Measurements from ENCODE around the gene KNSTRN.

KNSTRN gene

DNA sequence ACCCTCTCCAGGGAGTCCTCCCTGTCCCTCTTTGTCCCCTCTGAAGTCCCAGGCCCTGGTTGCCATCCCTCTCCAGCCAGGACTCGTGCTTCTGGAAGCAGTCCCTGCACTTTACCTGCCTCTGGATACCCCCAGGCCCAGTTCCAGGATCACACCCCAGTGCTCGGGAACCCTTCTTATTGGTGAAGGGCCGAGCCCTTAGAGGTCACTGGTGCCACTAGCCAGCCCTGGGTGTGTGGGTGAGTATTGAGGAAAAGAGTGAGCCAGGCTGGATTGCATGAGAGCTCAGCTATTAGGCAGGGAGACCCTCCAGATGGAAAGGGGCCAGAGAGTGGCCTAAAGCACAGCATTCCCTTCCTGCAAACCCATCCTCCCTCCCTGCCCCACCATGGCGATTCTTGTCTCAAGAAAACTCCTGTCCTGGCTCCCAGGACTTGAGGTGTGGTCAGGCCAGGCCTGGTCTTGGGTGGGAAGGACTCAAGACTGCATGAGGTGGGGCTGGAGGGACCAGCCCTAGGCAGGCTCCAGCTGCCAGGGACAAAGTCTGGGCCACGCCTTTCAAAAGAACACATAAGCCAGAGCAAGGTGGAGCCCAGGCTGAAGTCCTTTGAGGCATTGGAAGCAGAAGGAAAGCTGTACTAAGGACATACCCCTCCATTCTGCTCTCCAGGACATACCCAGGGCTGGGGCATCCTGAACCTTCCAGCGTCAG, 36.5 kb upstream of the KNSTRN start:
- no peak for DNase-seq (ENCODE audit: low read depth in 2 of 3, low spot score in 2 of 3)

DNA sequence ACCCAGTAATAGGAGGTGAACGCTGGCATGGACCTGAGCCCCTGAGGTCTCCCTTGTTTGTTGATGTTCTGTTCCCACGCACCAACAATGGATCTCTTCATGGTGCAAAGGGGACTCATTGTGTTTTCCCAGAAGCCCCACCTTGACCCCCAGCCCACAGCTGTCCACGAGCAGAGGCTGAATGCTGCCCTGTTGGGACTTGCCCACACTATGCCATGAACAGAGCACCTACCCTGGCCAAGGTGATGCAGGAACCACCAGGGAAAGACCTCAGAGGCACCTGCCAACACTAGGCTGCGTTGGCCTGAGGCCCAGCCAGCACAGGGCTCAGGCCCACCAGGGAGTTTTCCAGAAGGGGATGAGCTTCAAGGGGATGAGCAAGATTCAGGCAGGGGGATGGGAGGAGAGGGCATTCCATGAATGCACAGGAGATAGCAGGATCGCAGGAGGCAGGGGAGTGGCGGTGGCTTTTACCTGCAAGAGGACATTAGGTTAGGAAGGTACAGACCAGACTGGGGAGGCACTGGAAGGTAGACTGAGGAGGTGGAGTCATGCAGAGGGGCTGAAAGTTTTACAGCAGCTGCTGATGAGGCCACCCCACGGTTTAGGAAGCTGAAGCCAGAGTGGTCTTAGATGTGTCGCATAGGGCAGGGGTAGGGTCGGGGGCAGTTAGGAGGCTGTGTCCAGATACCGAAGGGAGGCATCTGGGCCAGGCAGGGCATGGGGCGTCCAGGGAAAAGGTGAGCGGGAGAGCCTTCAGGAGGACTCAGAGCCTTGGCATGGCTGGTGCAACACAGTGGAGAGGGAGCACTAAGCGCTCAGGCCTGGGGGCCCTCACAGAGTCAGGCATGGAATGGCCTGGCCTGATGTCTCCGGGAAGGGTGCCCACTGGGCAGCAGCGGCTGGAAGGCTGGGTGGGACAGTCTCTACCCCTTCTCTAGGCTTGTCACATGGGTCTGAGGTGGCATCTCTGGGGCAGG, 35.7 kb upstream of the KNSTRN start:
- no peak for DNase-seq (ENCODE audit: low read depth in 2 of 3, low spot score in 2 of 3)

DNA sequence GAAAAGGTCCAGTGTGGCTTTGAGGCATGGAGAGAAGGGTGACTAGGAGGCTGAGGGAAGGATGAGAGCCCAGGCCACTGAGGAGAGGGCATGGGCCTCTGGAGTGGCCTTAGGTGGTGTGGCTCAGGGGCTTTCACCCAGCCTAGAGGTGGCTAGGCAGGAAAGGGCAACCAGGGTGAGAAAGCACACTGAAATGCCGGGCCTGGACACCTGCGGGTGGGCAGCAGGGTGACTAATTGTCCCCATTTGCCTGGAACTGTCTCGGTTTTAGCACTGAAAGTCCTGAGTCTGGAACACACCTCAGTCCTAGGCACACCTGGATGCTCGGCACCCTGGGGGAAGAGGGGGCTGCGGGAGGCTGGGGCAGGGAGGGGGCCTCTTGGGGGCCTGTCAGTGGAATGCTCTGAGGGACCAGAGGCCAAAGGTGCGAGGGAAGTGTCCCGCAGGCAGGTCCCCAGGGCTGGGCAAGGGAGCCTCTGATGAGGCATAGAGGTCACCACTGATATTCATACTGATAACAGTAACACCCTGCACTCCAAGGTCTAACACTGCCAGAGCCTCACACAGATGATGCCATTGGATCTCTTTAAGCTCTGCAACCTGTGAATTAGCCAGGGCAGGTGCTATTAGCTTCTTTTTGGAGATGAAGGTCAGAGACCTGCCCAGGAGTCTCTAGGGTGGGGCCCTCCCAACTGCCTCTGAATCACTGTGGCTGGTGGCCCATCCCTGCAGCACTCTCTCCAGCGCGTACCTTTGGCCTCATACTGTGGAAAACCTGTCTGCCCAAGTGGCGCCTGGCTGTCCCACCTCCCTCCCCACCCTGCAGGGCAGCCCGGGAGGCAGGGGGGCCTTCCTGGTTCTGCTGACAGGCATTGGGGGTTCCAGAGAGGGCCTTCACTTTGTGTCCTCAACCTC, 34.7 kb upstream of the KNSTRN start:
- DNase-seq (ENCODE audit: low read depth in 2 of 3, low spot score in 2 of 3) = no peak

DNA sequence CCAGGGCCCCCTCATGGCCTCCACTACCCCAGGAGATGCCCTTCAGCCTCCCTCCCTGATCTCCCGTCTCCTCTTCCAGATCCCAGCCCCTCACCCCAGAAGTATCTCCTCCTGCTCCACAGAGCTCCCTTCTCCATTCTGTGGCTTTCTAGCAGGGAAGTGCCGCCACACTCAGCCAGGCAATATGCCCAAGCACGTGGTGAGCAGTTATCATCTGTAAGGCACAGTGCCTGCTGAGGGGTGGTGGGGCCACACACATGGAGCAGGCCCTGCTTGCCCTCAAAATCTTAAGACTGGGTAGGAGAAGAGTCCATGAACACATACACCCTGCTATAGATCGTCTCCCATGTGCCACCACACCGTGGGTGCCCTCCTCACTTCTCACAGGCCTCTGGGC, 34.0 kb upstream of the KNSTRN start:
- DNase-seq (ENCODE audit: low read depth in 2 of 3, low spot score in 2 of 3) = no peak

DNA sequence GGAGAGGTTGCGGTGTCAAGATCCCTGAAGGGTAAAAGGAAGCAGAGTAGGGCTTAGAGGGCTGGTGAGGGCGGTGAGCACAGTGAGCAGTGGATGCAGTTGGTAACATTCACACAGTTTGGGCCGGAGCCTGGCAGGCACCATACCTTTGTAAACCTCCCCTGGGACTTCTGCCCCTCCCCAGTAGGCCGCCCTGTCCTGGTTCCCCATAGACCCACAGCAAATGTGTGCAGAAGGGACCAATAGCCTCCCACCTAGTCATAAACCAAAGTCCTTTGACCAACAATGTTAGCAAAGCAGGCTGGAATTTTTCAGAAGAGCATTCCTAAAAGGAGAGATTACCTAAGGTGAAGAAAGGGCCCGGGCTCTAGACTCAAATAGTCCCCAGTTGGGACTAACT, 33.4 kb upstream of the KNSTRN start:
- no peak for DNase-seq (ENCODE audit: low read depth in 2 of 3, low spot score in 2 of 3)

DNA sequence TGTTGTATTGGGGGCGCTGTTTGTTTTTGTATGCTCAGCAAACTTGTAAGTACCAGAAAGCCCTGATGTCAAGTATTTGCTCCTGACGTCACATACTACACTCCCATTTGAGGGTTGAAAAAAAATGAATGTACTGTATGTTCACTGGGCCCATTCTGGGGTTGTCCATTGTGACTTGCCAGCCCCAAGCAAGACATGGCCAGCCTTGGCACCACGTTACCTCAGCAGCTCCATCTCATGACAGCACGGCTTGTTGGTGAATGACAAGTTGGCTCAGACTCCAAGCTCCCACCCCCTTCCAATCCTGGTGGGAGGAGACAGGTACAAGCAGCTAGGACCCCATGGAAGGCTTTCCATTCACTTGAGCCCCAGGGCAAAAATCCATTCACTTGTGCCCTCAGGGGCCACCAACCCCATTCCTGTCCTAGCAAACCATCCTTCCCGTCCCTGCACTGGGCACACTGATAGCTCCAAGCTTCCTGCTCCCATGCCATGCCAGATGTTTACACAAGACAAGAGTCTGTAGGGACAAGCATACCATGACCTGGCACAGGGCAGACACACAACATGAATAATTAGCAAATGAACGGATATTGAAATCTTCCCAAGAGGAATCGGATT, 30.1 kb upstream of the KNSTRN start:
- DNase-seq (ENCODE audit: low read depth in 2 of 3, low spot score in 2 of 3) = no peak

DNA sequence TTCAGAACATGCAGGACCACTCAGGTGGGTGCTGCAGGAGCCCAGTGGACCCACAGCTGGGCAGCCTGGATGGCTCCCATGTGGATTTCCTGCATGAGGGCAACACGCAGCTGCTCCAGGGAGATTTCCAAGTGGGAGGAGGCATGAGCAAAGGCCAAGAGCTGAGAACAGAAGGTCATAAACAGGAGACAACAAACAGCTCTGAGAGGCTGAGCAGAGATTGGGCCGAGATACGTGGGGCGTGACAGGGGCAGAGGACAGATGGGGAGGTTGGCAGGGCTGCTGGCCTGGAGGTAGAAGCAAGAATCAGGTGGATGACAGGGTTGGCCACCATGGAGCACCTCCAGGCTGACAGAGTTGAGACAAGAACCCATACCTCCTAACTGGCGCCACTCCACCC, 28.8 kb upstream of the KNSTRN start:
- no peak for DNase-seq (ENCODE audit: low read depth in 2 of 3, low spot score in 2 of 3)

DNA sequence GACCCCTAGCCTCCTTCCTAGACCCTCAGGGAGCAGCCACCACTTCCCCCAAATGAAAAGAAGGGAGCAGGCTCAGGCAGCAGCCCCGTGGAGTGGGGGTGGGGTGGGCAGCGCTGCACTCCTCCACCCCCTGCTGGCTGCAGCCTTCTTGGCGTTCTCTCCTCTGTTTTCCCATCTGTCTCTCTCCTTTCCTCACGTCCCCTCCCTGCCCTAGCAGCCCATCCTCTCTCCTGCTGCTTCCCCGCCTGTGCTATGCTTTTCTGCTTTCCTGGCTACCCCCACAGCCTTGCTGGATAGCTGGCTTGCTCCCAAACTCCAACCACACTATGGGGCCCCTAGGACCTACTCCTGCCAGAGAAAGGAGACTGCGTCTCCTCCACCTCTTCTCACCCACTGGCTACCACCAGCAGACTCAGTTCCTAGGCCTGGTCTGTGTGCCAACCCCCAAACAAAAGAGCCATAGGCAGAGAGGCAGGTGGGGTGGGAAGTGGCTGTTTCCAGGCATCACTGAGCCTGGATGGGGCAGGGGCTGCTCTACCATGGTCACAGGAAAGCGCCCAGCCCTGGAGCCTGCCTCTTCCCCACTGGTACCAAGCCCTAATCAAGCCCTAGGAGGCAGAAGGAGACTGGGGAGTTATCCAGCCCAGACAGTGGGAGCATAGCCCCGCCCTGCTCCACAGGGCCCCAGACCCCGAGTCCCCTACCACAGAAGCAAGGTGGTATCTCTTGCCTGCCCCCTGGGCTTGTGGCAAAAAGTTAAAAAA, 27.9 kb upstream of the KNSTRN start:
- no peak for DNase-seq (ENCODE audit: low read depth in 2 of 3, low spot score in 2 of 3)

DNA sequence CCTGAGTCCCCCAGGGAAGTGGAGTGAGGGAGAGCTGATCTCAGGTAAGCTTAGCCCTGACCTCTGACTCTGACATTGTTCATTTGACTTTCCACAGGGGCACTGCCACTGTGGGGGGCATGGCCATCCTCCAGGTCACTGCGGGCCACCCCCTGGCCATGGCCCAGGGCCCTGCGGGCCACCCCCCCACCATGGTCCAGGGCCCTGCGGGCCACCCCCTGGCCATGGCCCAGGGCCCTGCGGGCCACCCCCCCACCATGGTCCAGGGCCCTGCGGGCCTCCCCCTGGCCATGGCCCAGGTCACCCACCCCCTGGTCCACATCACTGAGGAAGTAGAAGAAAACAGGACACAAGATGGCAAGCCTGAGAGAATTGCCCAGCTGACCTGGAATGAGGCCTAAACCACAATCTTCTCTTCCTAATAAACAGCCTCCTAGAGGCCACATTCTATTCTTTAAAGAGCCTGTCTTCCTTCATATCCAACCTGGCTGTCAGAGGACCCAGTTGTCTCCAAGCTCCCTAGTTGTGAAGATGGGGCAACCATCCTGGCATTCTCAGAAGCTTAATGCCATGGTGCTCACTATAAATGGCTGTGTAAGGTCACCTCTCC, 26.4 kb upstream of the KNSTRN start:
- no peak for DNase-seq (ENCODE audit: low read depth in 2 of 3, low spot score in 2 of 3)

DNA sequence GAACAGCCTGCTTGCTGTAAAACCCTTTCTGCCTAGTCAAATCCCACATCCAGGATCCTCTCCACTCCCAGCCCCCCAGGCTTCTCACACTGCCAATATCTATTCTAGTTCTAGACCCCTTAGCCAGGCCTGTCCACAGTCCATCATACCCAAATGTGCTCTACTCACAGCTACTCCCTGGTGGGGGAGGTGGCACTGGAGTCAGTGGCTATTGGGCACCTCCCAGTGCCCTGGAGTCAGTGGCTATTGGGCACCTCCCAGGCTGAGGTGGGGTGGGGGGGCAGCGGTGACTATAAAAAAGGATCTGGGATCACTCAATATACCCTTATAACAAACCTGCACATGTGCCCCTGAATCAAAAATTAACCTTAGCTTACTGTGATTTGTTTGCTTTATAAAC, 25.3 kb upstream of the KNSTRN start:
- no peak for DNase-seq (ENCODE audit: low read depth in 2 of 3, low spot score in 2 of 3)

DNA sequence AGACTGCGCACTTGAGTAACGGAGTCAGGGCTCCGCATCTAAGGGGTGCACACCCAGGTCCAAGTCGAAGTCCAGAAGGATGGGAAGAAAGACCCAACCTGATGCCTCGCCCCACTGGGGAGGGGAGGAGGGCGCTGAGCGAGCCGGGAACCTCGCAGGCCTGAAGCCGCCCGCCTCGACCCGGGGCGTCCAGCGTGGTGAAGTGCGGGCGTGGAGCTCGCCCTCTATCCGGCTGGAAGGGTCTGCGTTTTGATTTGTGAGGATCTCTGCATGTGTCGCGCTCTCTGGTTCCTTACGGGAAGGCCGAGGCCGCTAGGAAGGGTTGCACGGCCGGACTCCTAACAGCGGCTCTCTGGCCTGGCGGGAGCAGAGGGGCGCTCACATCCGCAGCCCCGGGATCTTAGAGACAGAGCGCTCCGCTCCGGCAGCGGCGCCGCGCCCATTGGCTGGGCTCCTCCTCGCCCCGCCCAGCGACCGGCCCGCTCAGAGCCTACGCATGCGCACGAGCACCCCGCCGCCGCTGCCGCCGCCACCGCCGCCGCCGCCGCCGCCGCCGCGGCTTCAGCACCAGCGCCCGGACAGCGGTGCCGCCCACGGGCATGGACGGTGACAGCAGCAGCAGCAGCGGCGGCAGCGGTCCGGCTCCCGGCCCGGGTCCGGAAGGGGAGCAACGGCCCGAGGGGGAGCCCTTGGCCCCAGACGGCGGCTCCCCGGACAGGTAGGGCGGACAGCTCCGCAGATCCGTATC, 24.6 kb upstream of the KNSTRN start, which contains the start of gene DISP2:
TSS of gene DISP2 (plus strand) at position 497 of the 748 bp plus-strand sequence. CDS start at position 600, 103 bp downstream.
- peak; percentile 70 to 85 (median 76) for DNase-seq (ENCODE audit: low read depth in 2 of 3, low spot score in 2 of 3)

DNA sequence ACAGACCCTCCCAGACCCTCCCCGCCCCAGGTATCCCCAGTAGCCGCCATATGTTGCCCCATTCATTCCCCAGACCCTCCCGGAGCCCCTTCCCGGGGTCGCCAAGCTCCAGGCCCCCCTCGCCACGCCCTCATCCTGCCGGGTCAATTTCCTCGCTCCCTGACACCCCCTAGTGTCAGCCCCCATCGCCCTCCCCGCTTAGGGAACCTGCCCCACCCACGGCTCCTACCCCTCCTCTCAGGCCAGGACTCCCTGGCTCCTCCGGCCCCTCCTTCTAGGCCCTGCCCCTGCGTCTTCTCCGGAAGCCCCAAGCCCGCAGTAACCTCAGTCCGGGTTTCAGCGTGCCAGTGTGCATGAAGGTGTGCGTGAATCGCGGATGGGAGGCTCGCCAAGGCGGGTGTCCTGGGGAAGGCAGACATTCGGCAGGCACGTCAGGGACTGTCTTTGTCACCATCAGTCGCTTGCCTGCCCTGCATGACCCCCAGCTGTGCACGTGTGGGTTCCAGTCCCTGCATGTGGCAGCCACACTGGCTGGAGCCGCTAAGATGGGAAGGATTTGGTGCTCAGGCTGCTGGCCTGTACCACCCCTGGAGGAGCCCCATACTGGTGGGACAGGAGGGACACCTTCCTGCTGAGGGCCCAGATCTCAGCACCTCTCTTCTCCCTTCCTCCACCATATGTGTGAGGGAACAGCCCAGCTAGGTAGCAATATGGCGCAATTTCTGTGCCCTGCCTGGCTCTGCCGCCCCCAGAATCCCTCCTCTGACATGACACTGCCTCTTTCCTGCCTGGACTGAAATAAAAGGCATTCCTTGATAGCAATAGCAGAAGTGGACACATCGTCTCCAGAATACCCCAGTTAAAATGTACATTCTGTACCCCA, 23.8 kb upstream of the KNSTRN start:
- DNase-seq (ENCODE audit: low read depth in 2 of 3, low spot score in 2 of 3) = no peak

DNA sequence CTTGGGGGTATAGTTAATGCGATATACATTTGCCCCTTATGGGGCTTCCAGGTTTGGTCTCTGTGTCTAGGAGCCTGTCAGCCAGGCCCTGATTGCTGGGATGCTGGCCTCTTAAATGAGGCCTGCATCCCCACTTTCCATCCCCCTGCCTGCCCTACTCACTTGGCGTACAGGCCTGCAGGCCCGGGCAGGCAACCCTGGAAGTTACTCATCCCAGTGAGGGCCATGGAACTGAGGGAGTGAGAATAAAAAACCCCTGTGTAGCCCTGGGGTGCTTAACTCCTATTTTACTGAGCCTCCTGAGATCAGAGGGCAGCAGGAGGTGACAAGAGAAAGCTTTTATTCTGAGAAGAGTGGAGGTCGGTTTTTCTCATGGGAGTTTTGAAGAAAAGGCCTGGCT, 22.5 kb upstream of the KNSTRN start:
- DNase-seq (ENCODE audit: low read depth in 2 of 3, low spot score in 2 of 3) = no peak

DNA sequence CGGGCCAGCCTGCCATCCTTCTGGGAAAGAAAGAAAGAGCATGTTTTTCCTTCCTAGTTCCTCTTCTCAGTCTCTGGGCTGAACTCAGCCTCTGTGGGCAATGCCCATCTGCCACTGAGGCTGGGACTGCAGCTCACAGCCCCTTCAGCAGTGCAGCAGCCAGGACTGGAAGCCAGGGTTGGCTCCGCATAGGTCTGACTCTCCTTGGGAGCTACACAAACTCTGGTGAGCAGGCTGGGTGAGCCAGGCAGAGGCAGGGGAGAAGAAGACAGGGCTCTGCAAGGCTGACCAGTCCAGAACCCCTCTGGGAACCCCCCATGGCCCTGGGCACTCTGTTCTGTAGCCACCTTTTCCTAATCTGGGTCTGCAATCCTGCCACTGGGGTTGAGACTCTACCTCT, 20.9 kb upstream of the KNSTRN start:
- no peak for DNase-seq (ENCODE audit: low read depth in 2 of 3, low spot score in 2 of 3)

DNA sequence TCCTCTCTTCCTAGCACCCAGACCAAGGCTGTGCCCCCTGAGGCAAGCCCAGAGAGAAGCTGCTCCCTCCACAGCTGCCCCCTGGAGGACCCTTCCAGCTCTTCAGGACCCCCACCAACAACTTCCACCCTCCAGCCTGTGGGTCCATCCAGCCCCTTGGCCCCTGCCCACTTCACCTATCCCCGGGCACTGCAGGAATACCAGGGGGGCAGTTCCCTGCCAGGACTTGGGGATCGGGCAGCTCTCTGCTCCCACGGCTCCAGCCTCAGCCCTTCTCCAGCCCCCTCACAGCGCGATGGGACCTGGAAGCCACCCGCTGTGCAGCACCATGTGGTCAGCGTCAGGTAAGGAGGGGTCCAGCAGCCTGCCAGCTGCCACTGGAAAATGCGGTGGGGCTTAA, 18.9 kb upstream of the KNSTRN start:
- DNase-seq (ENCODE audit: low read depth in 2 of 3, low spot score in 2 of 3) = no peak

DNA sequence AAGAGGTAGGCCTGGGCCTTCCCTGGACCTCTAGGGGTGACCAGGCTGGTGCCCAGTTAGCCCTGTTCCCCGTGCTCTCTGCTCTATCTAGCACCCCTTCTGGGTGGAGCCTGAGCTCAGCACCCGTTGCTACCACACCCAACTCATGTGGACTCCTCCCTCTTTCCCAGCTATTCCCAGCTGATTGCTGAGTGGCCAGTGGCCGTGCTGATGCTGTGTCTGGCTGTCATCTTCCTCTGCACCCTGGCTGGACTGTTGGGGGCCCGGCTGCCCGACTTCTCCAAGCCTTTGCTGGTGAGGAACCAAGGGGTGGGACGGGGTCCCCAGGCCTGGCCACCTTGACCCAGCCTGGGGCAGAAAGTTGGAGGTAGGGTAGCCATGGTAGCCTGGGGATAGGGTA, 18.3 kb upstream of the KNSTRN start:
- no peak for DNase-seq (ENCODE audit: low read depth in 2 of 3, low spot score in 2 of 3)

DNA sequence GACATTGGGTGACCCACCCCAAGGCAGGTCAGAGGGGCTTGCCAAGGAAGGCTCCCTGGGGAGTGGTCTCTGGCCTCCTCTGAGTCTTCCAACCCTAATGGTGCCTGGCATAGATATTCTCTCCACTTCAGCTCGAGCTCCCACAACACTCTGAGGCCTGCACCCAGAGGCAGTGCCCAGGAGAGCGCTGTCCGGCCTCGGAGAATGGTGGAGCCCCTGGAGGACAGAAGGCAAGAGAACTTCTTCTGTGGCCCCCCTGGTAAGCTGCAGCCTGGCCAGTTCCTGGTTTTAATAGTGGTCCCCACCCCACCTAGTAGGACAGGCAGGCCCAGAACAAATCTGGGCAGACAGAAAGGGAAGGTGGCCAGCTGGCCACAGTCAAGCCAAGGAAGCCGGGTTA, 17.5 kb upstream of the KNSTRN start:
- no peak for DNase-seq (ENCODE audit: low read depth in 2 of 3, low spot score in 2 of 3)

Data from activated CD8-positive, alpha-beta memory T cell treated with anti-CD3 and anti-CD28 coated beads for 48 hours (primary cell).